GM19324 (cell line): ENCODE data around the gene ZNF331.

Experiments
- ATAC-seq: cut with Tn5 transposase; IDR thresholded peaks from one replicate; pipeline ENCODE4 v1.9.1; 2021; ENCODE audit warnings: mild to moderate bottlenecking, moderate library complexity; ENCODE audit not compliant: unreplicated experiment, low FRiP score

ZNF331 gene

DNA sequence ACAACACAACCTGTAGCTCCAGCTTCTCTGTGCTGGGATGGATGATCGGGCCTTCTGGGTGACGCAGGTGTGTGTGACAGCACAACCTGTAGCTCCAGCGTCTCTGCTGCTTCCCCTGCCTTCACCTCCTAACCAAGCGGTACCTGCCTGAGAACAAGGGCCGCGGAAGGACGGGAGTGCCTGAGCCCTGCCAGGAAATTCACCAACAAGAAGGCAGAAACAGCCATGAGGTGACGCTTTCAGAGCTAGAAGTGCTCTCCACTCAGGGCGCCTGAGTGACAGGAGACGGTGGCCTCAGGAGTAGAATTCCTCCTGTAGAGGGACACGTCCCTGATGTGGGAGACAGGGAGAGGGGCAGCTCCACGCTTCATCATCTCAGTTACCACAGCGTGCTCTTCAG, 17.4 kb downstream of the ZNF331 start:
- no peak for ATAC-seq

DNA sequence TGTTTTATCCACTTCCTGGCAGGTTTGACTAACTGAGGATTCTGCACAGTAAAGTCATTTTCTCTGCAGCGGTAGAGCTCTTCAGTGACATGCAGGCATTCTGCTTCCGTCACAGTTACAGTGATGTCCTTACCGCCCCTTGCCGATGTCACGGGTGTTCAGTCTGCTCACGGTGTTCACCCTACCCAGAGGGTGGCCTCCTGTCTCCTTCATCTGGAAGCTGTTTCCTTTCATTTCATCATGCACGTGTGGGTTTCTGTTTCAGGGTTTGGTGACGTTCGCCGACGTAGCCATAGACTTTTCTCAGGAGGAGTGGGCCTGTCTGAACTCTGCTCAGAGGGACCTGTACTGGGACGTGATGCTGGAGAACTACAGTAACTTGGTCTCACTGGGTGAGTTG, 33.4 kb downstream of the ZNF331 start:
- no peak for ATAC-seq

DNA sequence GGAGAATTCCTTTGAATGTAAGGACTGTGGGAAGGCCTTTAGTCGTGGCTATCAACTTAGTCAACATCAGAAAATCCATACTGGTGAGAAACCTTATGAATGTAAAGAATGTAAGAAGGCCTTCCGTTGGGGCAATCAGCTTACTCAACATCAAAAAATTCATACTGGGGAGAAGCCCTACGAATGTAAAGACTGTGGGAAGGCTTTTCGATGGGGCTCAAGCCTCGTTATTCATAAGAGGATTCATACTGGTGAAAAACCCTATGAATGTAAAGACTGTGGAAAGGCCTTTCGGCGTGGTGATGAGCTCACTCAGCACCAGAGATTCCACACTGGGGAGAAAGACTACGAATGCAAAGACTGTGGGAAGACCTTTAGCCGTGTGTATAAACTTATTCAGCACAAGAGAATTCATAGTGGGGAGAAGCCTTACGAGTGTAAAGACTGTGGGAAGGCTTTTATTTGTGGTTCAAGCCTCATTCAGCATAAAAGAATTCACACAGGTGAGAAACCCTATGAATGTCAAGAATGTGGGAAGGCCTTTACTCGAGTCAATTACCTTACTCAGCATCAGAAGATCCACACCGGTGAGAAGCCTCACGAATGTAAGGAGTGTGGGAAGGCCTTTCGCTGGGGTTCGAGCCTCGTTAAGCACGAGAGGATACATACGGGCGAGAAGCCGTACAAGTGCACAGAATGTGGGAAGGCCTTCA, 39.2 kb downstream of the ZNF331 start:
- ATAC-seq: no peak

DNA sequence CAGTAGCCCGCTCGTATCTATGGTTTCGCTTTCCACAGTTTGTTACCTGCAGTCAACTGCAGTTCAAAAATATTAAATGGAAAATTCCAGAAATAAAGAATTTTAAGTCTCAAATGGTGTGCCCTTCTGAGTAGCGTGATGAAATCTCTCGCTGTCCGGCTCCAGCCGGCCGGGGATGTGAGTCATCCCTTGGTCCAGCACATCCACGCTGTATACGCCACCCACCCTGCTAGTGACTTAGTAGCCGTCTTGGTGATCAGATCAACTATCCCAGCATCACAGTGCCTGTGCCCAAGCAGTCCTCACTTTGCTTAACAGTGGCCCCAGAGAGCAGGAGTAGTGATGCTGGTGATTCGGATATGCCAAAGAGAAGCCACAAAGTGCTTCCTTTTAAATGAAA, 40.0 kb downstream of the ZNF331 start:
- ATAC-seq: no peak

DNA sequence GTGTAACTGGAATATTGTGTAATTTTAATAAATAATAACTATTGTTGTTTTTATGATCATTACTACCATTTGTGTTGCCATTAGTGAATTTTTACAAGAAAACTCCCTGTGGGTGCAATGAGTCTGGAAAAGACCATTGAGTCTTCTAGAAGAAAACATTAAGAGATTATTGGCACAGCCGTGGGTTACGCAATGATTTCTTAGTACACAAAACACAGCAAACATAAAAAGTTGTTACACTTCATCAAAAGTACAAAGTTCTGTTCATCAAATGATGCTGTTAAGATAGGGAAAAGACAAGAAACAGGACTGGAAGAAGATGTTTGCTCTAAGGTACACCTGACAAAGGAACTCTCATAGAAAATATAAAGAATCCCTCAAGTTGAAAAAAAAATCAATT, 41.6 kb downstream of the ZNF331 start:
- ATAC-seq: no peak

DNA sequence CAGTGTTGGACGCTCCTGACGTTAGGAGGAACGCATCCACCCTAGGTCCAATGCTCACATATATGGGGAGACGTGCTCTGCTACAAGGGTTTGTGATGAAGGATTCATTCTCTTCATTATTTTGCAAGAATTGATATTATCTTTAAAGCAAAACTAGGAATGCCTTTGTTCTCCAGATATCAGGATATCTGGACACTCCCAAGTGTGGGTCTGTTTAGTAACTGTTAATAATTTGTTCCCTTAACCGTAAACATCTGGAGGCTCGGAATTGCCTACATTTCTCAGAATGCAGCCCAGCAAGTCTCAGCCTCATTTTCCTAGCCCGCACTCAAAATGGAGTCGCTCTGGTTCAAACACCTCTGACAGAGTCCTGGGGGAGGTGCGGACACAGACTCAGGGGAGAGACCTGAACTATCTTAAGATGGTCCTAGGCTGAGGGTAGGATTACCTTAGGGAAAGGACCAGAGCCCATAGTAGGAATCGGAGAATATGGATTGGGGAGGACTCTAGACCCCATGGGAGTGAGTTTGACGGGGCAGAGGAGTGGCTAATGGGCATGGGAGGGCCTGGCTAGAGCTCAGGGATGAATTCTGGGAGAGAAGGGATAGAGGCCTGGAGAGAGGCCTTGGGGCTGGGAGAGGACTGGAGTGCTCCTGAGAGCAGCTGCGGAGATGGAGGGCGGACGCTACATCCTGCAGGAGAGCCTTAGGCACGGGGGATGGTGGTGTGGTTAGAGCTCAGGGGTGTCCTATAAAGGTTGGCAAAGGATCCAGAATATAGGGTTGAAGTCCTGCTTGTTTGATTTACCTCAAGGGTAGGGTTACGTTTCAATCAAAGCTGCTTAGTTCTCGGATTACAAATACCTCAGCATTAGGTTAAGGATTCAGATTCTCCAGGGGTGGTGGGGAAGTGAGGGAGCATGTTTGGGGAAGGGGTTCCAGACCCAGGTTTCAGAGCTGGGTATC, 43.2 kb downstream of the ZNF331 start:
- no peak for ATAC-seq

DNA sequence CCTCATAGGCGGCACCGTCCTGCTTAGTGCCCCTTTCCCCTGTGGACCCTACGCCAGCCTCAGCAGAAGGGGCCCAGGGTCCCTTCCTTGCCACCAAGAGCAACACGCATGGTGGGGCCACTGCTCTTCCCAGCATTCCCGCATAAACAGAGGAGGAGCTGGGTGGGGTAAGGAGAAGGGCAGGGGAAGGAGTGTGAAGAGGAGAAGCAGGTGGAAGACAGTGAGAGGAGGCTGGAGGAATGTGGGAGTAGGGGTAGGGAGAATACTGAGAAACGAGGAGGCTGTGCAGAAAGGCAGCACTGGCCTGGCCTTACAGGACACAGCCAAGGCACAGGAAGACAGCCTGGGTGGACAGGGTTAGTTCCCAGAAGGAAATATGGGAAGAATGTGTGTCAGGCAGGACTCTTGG, 43.9 kb downstream of the ZNF331 start:
- no peak for ATAC-seq

DNA sequence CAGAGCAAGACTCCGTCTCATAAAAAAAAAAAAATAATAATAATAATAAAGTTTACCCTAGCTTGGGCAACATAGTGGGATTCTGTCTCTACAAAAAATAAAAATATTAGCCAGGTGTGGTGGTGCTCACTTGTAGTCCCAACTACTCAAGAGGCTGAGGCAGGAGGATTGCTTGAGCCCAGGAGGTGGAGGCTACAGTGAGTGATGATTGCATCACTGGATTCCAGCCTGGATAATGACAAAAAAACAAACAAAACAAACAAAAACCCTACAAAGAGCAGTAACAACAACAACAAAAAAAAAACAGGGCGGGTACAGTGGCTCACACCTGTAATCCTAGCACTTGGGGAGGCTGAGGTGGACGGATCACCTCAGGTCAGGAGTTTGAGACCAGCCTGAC, 45.2 kb downstream of the ZNF331 start:
- ATAC-seq: no peak

DNA sequence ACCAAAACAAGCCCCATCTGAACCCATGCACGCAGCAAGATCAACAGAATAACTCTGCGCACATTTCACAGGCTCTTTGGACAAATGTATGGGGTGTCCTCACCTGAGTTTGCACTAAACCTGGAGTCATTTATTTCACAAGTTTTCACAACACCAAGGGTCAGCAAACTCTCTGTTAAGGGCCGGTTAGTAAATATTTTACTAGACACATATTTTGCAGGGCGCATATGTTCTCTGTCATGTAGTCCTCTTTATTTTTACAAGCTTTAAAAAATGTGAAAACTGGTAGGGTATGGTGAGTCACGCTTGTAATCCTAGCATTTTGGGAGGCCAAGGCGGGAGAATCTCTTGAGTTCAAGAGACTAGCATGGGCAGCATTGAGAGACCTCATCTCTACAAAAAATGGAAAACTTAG, 48.3 kb downstream of the ZNF331 start:
- ATAC-seq: no peak

DNA sequence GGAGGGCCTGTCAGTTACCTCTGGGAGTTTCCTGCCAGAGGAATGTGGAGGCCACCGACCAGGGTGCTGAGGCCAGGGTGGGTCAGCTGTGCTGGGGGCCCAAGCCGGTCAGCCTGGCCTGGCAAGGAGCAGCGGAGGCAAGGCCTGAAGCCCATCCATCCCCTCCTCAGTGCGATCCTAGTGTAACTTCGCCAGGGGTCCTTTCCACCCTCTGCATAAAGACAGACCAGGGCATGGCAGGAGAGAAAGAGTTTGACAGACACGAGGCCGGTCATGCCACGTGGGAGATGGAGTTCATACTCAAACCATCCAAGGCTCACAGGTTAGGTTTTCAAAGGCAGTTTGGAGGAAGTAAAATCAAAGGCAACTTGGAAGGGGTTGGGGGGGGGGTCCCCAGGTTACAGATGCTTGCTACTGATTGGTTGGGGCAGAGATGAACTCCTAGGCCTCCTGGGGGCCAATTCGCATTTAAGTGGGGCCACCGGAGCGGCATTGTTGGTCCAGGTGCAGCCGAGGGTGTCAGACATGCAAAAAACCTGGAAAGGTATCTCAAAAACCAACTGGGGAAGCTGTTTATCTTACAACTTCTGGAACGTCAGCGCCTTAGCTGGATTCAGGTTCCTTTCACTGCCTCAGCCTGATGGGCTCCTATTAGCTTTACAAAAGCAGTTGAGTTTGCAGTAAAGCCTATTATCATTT, 57.0 kb downstream of the ZNF331 start:
- no peak for ATAC-seq

DNA sequence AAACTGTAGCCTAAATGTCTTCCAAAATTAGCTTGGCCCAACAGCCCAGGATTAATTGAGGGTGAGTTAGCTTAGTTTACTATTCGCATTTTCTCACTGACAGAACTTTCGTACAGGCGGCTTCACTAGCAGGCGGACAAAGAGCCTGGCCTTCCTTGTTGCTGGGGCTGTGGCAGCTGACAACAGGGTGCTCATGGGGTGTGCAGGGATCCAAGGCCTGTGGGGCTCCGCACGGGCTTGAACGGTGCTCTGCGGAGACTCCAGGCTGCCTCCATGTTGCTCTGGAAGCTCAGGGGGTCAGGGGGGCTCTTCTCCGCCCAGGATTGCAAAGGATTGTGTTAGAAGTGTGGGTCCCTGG, 57.5 kb downstream of the ZNF331 start:
- ATAC-seq: no peak

DNA sequence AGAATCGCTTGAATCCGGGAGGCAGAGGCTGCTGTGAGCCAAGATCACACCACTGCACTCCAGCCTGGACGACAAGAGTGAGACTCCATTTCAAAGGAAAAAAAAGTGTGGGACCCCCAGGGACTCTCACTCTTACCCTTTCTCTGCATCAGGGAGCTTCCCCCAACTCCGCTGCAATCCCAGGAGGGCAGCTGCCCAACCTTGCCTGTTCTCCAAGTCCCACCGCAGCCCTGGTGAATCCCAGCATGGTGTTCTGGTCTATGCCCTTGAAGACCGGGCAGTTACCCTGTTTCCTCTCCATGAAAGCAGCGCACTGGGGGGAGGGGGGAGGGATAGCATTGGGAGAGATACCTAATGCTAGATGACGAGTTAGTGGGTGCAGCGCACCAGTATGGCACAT, 58.1 kb downstream of the ZNF331 start:
- no peak for ATAC-seq

DNA sequence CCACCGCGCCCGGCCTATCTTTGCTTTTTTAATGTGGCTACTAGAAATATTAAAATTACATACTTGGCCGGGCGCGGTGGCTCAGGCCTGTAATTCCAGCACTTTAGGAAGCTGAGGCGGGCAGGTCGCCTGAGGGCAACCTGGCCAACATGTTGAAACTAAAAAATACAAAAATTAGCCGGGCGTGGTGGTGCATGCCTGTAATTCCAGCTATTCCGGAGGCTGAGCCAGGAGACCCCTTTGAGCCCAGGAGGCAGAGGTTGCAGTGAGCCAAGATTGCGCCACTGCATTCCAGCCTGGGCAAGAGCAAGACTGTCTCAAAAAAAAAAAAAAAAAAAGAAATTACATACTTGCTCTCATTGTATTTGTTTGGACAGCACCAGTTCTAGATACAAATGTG, 59.1 kb downstream of the ZNF331 start:
- ATAC-seq: no peak

DNA sequence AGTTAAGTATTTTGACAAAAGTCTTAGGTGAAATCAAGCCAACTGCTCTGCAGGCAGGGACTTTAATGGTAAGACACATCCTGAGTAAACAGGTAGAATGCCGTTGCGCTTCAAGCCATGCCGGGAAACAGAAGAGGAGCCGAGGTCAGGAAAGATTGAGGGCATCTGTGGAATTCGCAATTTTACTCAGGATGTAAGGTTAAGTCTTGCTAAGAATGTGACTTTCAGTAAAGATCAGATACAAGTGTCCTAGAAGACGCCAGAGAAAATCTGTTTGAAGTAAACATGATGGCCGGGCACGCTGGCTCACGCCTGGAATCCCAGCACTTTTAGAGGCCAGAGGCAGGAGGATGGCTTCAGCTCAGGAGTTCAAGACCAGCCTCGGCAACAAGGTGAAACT, 60.4 kb downstream of the ZNF331 start:
- ATAC-seq: no peak

DNA sequence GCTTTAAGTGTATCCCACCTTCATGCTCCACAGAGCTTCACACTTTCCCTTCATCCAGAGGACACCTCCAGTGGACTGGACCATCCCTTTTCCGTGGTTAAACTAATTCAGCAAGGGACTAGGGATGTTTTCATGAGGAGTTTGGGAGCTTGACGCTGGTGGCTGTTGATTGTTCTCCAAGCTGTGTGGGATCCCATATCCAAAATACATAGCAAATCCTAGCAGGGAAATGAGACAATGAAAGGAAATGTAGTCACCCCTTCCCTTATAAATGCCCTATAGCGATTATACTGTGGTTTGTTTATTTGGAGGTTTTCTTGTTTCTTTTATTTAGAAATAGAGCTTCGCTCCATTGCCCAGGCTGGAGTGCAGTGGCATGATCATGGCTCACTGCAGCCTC, 62.3 kb downstream of the ZNF331 start:
- ATAC-seq: no peak

DNA sequence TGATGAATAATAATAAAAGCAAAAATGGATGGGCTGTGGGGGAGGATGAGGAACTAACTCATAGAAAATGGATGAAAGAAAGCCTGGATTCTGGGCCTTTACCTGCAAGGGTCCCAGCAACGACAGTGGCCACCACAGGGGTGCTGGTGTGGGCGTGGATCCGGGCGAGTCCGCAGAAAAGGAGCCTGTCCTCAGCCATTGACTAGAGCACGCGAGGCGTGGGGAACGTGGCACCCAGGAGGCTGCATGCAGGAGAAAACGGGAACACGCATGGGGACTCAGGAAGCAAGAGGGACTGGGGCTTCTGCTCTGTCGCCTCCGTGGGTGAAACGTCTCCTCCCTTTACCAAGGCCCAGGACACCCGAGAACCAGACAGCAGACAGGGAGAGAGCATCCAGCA, 68.1 kb downstream of the ZNF331 start:
- ATAC-seq: no peak

DNA sequence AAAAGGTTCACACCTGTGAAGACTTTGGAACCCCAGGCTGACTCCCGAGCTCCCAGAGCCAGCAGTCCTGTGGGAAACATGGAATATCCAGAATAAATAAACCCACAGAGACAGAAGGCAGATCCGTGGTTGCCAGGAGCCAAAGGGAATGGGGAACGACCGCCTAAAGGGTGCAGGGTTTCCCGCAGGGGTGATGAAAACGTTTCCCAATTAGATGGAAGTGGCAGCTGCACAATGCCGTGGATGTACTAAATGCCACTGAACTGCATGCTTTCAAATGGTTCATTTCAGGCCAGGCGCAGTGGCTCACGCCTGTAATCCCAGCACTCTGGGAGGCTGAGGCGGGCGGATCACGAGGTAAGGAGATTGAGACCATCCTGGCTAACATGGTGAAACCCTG, 70.4 kb downstream of the ZNF331 start:
- ATAC-seq: no peak

DNA sequence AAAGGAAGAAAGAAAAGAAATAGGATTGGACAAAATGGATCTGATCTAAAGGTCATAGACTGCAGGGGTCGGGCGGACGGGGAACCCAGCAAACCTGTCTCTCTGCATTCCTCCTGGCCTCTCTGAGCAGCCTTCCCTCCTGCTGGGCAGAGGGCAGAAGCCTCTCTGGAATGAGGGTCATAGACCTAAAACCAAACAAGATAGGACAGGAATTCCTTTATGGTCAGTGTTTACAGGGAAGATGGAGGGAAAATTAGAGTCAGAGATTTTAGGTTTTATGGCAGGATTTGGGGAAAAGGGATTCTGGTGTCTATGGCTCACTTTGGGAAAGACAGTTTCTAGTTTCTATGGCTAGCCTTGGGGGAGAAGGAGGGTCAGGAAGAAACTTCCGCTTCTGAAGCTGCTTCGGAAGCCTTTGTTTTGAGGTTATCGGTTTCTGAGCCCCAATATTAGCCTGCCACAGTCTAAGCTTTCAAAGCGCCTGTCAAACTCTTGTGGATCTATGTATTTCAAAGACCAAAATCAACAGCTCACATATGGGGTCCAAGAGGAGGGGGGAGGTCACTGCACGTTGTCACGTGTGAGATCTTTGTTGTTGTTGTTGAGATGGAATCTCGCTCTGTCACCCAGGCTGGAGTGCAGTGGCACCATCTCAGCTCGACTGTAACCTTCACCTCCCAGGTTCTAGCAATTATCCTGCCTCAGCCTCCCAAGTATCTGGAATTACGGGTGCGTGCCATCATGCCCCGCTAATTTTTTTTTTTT, 75.0 kb downstream of the ZNF331 start:
- no peak for ATAC-seq

DNA sequence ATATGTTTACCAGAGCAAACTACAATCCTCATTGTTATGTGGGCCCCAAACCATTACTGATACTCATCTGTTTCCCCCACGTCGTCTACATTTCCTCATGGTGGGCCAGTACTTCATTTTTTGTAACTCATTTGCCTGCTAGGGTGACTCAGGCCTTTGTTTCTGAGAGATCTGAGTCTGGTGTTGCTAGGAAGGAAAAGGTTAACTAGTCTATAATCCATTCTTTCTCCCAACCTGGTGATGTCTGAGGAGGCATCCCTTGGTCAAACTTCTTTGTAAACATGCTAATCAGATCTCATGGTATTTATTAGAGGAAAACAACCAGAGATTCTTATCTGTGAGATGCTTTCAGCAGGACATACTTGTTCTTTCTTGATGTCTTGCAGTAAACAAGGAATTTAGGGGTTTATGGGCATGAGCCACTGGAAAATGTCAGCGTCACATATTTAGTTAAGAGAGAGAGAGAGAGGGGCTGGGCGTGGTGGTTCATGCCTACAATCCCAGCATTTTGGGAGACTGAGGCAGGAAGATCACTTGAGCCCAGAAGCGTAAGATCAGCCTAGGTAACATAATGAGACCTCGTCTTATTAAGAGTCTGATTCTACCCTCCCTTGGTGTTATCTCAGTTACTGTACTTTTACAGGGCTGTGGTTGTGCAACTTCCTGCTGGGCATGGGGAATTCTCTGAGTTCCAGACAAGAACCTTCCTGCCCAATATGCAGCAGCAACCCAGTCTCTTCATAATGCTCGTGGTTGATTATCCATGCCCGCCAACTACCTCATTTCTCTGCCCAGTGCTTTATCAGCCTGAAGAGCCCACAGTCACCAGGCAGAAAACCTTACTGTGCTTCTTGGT, 84.2 kb downstream of the ZNF331 start:
- ATAC-seq: no peak
